Measurements from ENCODE around the gene INTS7.

- TF ChIP-seq CTCF (conservative IDR thresholded peaks at IDR 0.05; ENCODE audit: low read length) (no peak), EZH2phosphoT487 (IDR thresholded peaks at IDR 0.05; ENCODE audit: borderline replicate concordance) (no peak)
Measured at GRCh38 chr1:212074313-212074712, 39.0 kb upstream of the INTS7 start.
